HCT116 (cell line): Measurements from ENCODE around the gene SDK1. TPM values are rescaled to one million over a fixed set of nuclear protein-coding genes. Genes with fewer than 3 reads are reported as not detected.

ENCODE experiments used
- ATAC-seq: fragments of 200-7000 bp; cut with Tn5 transposase; 2 replicates; pipeline ENCODE4 v1.9.1; 2020; ENCODE audit warnings: mild to moderate bottlenecking, moderate library complexity
- BruUV-seq: library from RNA; stranded (reverse); fragments of 400-500 nt; replicated peaks from 2 replicates; lab custom pipeline; 2021; lab: Mats Ljungman, UMichigan
- CTCF ChIA-PET: fragments of 300-600 bp; sonication (Branson Sonifier 250); formaldehyde crosslinking; loops from one replicate; lab custom pipeline; 2021; ENCODE audit warnings: antibody characterized with exemption; lab: Charles Lee
- POLR2A ChIA-PET: fragments of 300-600, 350-600 bp; sonication (Branson Sonifier 250); formaldehyde crosslinking; loops from one replicate; lab custom pipeline; 2021; ENCODE audit warnings: antibody characterized with exemption; lab: Charles Lee
- RAD21 ChIA-PET, 2 experiments: fragments of 300-600 bp; sonication (Branson Sonifier 250); formaldehyde crosslinking; loops; one replicate each; lab custom pipeline; 2023; ENCODE audit warnings: low total read pairs in 2 of 2; ENCODE audit not compliant: uncharacterized antibody in 2 of 2, unreplicated experiment in 2 of 2, low non-redundant PET in 1 of 2; lab: Charles Lee
- DNase-seq: peaks from one replicate; pipeline ENCODE4 v3.0.0-alpha.2; 2010; ENCODE audit warnings: low read depth, low spot score
- H2AFZ ChIP-seq: fragments of 200-600 bp; shearing (Covaris generic), sonication (generic); 2 replicates; pipeline ENCODE4 v1.6.1; 2017; ENCODE audit warnings: low read depth, mixed run types, mixed read lengths, antibody characterized with exemption, low read length; ENCODE audit not compliant: poor library complexity, severe bottlenecking
- H3K27ac ChIP-seq: 2 replicates; pipeline ENCODE4 v1.5.1; 2012; ENCODE audit warnings: low read depth, low read length
- H3K27me3 ChIP-seq: fragments of 200-600 bp; sonication (generic); 2 replicates; pipeline ENCODE4 v1.6.1; 2016; ENCODE audit warnings: mixed run types, low read length, mixed read lengths; ENCODE audit not compliant: insufficient read depth
- H3K36me3 ChIP-seq, 2 experiments: fragments of 200-500 bp in 1 of 2; fragments of 200-600 bp in 1 of 2; sonication (Bioruptor generic) in 1 of 2; sonication (generic) in 1 of 2; 2 replicates each; pipeline versions ENCODE4 v1.5.1 to v1.6.1; 2014 to 2016; ENCODE audit warnings: low read length in 2 of 2, inconsistent platforms in 1 of 2, mixed read lengths in 1 of 2, mixed run types in 1 of 2; ENCODE audit not compliant: insufficient read depth in 2 of 2, control insufficient read depth in 1 of 2
- H3K4me1 ChIP-seq, 2 experiments: fragments of 200-600 bp in 1 of 2; sonication (generic) in 1 of 2; 2 replicates each; pipeline versions ENCODE4 v1.5.1 to v1.6.1; 2012 to 2017; ENCODE audit warnings: low read length in 2 of 2, inconsistent platforms in 1 of 2, mild to moderate bottlenecking in 1 of 2, mixed read lengths in 1 of 2, mixed run types in 1 of 2, moderate library complexity in 1 of 2; ENCODE audit not compliant: insufficient read depth in 2 of 2, control insufficient read depth in 1 of 2
- H3K4me2 ChIP-seq: fragments of 200-600 bp; sonication (generic); 2 replicates; pipeline ENCODE4 v1.6.1; 2017; ENCODE audit warnings: mixed run types, low read length, mixed read lengths
- H3K4me3 ChIP-seq, 2 experiments: fragments of 200-600 bp in 1 of 2; sonication (generic) in 1 of 2; replicated peaks in 1 of 2; 2 replicates each; pipeline ENCODE4 v1.5.1; 2011 to 2016; ENCODE audit warnings: low read length in 2 of 2, control low read depth in 1 of 2, low read depth in 1 of 2, mild to moderate bottlenecking in 1 of 2, mixed read lengths in 1 of 2, mixed run types in 1 of 2
- H3K79me2 ChIP-seq: fragments of 200-600 bp; sonication (generic); 2 replicates; pipeline ENCODE4 v1.6.1; 2017; ENCODE audit warnings: mild to moderate bottlenecking, mixed run types, low read length, moderate library complexity, mixed read lengths; ENCODE audit not compliant: insufficient read depth
- H3K9ac ChIP-seq: fragments of 200-600 bp; sonication (generic); 2 replicates; pipeline ENCODE4 v1.6.1; 2016; ENCODE audit warnings: low read length, mixed read lengths
- H3K9me2 ChIP-seq: fragments of 200-600 bp; sonication (generic), shearing (Covaris generic); 2 replicates; pipeline ENCODE4 v1.6.1; 2017; ENCODE audit warnings: mixed run types, mild to moderate bottlenecking, moderate library complexity; ENCODE audit not compliant: insufficient read depth
- H3K9me3 ChIP-seq, 2 experiments: fragments of 200-500 bp in 1 of 2; fragments of 200-600 bp in 1 of 2; sonication (Bioruptor generic) in 1 of 2; sonication (generic) in 1 of 2; 2 replicates each; pipeline ENCODE4 v1.6.1; 2014 to 2017; ENCODE audit warnings: low read length in 2 of 2, mixed read lengths in 2 of 2, inconsistent platforms in 1 of 2, low read depth in 1 of 2, mild to moderate bottlenecking in 1 of 2, mixed run types in 1 of 2, moderate library complexity in 1 of 2; ENCODE audit not compliant: control insufficient read depth in 1 of 2, insufficient read depth in 1 of 2
- H4K20me1 ChIP-seq: fragments of 200-600 bp; sonication (generic), shearing (Covaris generic); 2 replicates; pipeline ENCODE4 v1.6.1; 2017; ENCODE audit warnings: mixed run types, mild to moderate bottlenecking, moderate library complexity; ENCODE audit not compliant: insufficient read depth
- CEBPB ChIP-seq: IDR thresholded peaks from 2 replicates; pipeline ENCODE4 v1.6.1; 2012; ENCODE audit warnings: low read depth
- EZH2 ChIP-seq: fragments of 200-600 bp; sonication (generic); IDR thresholded peaks from 2 replicates; pipeline ENCODE4 v1.6.1; 2017; ENCODE audit warnings: antibody characterized with exemption, mixed run types
- RAD21 ChIP-seq: IDR thresholded peaks from 2 replicates; pipeline ENCODE4 v1.6.1; 2012; ENCODE audit warnings: low read depth, mild to moderate bottlenecking
- SRF ChIP-seq: IDR thresholded peaks from 2 replicates; pipeline ENCODE4 v1.6.1; 2012; ENCODE audit warnings: low read depth
- intact Hi-C: fragments of 100-400 bp; cut with micrococcal nuclease; formaldehyde crosslinking; loops from 2 replicates; pipeline ENCODE4 v1.10.0; 2022
- total RNA-seq: library from RNA; stranded (reverse); gene quantifications from one replicate; pipeline ENCODE4 v1.2.1, GENCODE V29; 2021; ENCODE audit not compliant: unreplicated experiment
- TF ChIP-seq, protein P1 (sequence below), 3 experiments: fragments of 200-600 bp in 1 of 3; sonication (generic) in 1 of 3; IDR thresholded peaks in 2 of 3; conservative IDR thresholded peaks in 1 of 3; 2 replicates each; pipeline ENCODE4 v1.5.1; 2012 to 2017; ENCODE audit warnings: low read depth in 2 of 3, low read length in 2 of 3, antibody characterized with exemption in 1 of 3, borderline replicate concordance in 1 of 3, control low read depth in 1 of 3, mild to moderate bottlenecking in 1 of 3, mixed read lengths in 1 of 3, mixed run types in 1 of 3, moderate library complexity in 1 of 3; ENCODE audit not compliant: insufficient read depth in 1 of 3

Gene SDK1
- total RNA-seq, 1 experiment from 2014 or later: 0.05 TPM

DNA sequence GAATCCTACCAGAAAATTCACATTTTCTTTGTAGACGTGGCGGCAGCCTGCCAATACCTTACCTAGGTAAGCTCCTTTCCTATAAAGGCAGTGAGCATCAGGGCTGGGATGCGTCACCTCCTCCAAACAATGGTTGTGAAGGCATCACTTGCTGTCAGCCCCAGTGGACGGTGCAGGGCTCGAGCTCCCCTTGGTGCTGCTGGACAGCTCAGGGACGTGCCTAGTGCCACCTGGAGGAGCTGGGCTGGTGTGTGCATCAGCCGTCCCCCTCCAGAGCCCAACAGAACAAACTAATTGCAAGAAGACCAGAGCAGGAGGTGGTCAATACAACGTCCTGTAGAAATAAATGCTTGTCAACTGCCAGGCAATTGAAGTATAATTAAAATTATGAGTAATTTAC lies 863.5 kb downstream of the SDK1 start:
- peak; percentile 64 for ATAC-seq
- intact Hi-C loops: no loop called here
- Histone ChIP-seq H3K27me3 (no peaks in the 10 kb centered on the region), H3K4me2 (no peak overlapping the region), H3K36me3 (no peaks in the 10 kb centered on the region), H3K9me2 (no peaks in the 10 kb centered on the region), H3K79me2 (no peaks in the 10 kb centered on the region), H2AFZ (no peak overlapping the region), H3K4me1 (peaks cover 0 to 5% of the 10 kb centered on the region in 2 experiments; a peak in 1 of 4 replicates), H3K9ac (no peak overlapping the region), H3K9me3 (no peaks in the 10 kb centered on the region), H4K20me1 (no peaks in the 10 kb centered on the region), H3K27ac (no peak overlapping the region), H3K4me3 (no peak overlapping the region)
- no peak for DNase-seq
- CTCF ChIA-PET: no interaction called here
- TF ChIP-seq, protein P1, sequence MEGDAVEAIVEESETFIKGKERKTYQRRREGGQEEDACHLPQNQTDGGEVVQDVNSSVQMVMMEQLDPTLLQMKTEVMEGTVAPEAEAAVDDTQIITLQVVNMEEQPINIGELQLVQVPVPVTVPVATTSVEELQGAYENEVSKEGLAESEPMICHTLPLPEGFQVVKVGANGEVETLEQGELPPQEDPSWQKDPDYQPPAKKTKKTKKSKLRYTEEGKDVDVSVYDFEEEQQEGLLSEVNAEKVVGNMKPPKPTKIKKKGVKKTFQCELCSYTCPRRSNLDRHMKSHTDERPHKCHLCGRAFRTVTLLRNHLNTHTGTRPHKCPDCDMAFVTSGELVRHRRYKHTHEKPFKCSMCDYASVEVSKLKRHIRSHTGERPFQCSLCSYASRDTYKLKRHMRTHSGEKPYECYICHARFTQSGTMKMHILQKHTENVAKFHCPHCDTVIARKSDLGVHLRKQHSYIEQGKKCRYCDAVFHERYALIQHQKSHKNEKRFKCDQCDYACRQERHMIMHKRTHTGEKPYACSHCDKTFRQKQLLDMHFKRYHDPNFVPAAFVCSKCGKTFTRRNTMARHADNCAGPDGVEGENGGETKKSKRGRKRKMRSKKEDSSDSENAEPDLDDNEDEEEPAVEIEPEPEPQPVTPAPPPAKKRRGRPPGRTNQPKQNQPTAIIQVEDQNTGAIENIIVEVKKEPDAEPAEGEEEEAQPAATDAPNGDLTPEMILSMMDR (IDR thresholded peaks at IDR 0.05 in 2 of 3, conservative IDR thresholded peaks at IDR 0.05 in 1 of 3; ENCODE audit: borderline replicate concordance in 1 of 3, insufficient read depth in 1 of 3, low read depth in 2 of 3, low read length in 2 of 3): peak in 2 of 3 experiments; percentile 10; a peak in 2 of 6 replicates
- TF ChIP-seq RAD21: peak; percentile 30; the same call in 1 of the 2 replicates
- TF ChIP-seq EZH2: no peak
- POLR2A ChIA-PET: no interaction called here
- BruUV-seq: no TSS peak
- RAD21 ChIA-PET: interaction anchor here in 1 of 2 experiments (0.7 kb wide), 1 partner anchor 10 kb away, joined by 3 read pairs; no protein-coding TSS in a partner anchor

DNA sequence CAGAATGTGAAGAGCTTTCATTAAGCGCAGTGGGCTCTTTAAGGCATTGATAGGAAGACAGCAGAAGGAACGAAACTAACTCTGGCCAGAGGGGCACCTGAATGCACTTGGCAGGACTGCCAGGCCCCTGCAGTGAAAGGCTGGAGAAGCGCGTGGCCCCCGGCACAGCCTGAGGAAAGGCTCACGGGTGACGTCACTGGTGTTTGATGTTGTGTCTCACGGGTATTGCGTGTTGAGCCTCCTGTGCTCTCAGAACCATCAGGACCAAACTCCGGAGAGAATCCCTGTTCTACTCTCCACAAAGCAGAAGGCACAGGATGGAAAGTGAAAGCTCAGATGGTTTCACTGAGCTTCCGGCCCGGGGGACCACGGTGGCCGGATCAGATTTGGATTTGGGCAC lies 865.3 kb downstream of the SDK1 start:
- H2AFZ ChIP-seq: no peak overlapping the region
- CTCF ChIA-PET: no interaction called here
- no peaks in the 10 kb centered on the region for H3K27me3 ChIP-seq
- TF ChIP-seq SRF (no peak), CEBPB (no peak)
- TF ChIP-seq, protein P1 (IDR thresholded peaks at IDR 0.05 in 2 of 3, conservative IDR thresholded peaks at IDR 0.05 in 1 of 3; ENCODE audit: borderline replicate concordance in 1 of 3, insufficient read depth in 1 of 3, low read depth in 2 of 3, low read length in 2 of 3): no peak
- no peak overlapping the region for H3K9ac ChIP-seq
- RAD21 ChIA-PET: no interaction called here
- no peaks in the 10 kb centered on the region for H3K9me2 ChIP-seq
- no peak overlapping the region for H3K27ac ChIP-seq
- H3K9me3 ChIP-seq: no peaks in the 10 kb centered on the region
- H3K36me3 ChIP-seq: no peaks in the 10 kb centered on the region
- no peak overlapping the region for H3K4me3 ChIP-seq
- DNase-seq (no peak), ATAC-seq (no peak)
- POLR2A ChIA-PET: no interaction called here
- no TSS peak for BruUV-seq
- intact Hi-C loops: no loop called here
- no peaks in the 10 kb centered on the region for H4K20me1 ChIP-seq
- peaks cover 0 to 9% of the 10 kb centered on the region in 2 experiments; a peak in 1 of 4 replicates for H3K4me1 ChIP-seq
- H3K4me2 ChIP-seq: no peak overlapping the region
- H3K79me2 ChIP-seq: no peaks in the 10 kb centered on the region
